SK-N-SH (cell line): ENCODE data around the gene CPNE4. TPM values are rescaled to one million over a fixed set of nuclear protein-coding genes. Genes with fewer than 3 reads are reported as not detected.
A peak's percentile ranks its signal among the peaks of the same experiment; 100 is the strongest.

Source experiments
- CTCF ChIA-PET: fragments of 300-600, 350-600 bp; formaldehyde crosslinking; extraction: SDS; loops from one replicate; lab custom pipeline; 2021; lab: Yijun Ruan, JAX
- POLR2A ChIA-PET: fragments of 350-600 bp; sonication (Branson Sonifier 250); formaldehyde crosslinking; extraction: SDS; loops from one replicate; lab custom pipeline; 2020; ENCODE audit warnings: antibody characterized with exemption, inconsistent platforms; lab: Yijun Ruan, JAX
- DNase-seq: peaks from one replicate; pipeline ENCODE4 v3.0.0; 2012
- H2AFZ ChIP-seq: fragments of 200-600 bp; sonication (generic); 2 replicates; pipeline ENCODE4 v1.8.1; 2016; ENCODE audit warnings: antibody characterized with exemption, mild to moderate bottlenecking, low read depth
- H3F3A ChIP-seq: fragments of 200-600 bp; sonication (generic); replicated peaks from 2 replicates; pipeline ENCODE3; 2016; ENCODE audit warnings: antibody characterized with exemption, mild to moderate bottlenecking; ENCODE audit not compliant: insufficient read depth
- H3K27ac ChIP-seq, 2 experiments: fragments of 200-500 bp in 1 of 2; fragments of 200-600 bp in 1 of 2; sonication (Bioruptor generic) in 1 of 2; sonication (generic), shearing (Covaris generic) in 1 of 2; 2 replicates each; pipeline versions ENCODE4 v1.5.1 to v1.6.1; 2014 to 2016; ENCODE audit warnings: low read depth in 2 of 2, inconsistent platforms in 1 of 2, low read length in 1 of 2, mild to moderate bottlenecking in 1 of 2, mixed read lengths in 1 of 2
- H3K27me3 ChIP-seq: fragments of 200-600 bp; sonication (generic), shearing (Covaris generic); 2 replicates; pipeline ENCODE4 v1.6.1; 2016; ENCODE audit warnings: mixed run types; ENCODE audit not compliant: insufficient read depth
- H3K36me3 ChIP-seq, 2 experiments: fragments of 200-500 bp in 1 of 2; fragments of 200-600 bp in 1 of 2; sonication (Bioruptor generic) in 1 of 2; sonication (generic) in 1 of 2; replicated peaks in 1 of 2; 2 replicates each; pipeline versions ENCODE3 to v1.5.1; 2014 to 2016; ENCODE audit warnings: low read length in 1 of 2, mild to moderate bottlenecking in 1 of 2; ENCODE audit not compliant: insufficient read depth in 2 of 2, control insufficient read depth in 1 of 2
- H3K4me1 ChIP-seq, 2 experiments: fragments of 200-500 bp in 1 of 2; fragments of 200-600 bp in 1 of 2; sonication (Bioruptor generic) in 1 of 2; sonication (generic), shearing (Covaris generic) in 1 of 2; 2 replicates each; pipeline versions ENCODE4 v1.5.1 to v1.6.1; 2014 to 2016; ENCODE audit warnings: low read depth in 1 of 2, low read length in 1 of 2, mixed run types in 1 of 2; ENCODE audit not compliant: insufficient read depth in 2 of 2, control insufficient read depth in 1 of 2
- H3K4me2 ChIP-seq: fragments of 200-600 bp; sonication (generic), shearing (Covaris generic); 2 replicates; pipeline ENCODE4 v1.6.1; 2017; ENCODE audit warnings: mixed run types
- H3K4me3 ChIP-seq, 2 experiments: fragments of 200-500 bp in 1 of 2; fragments of 200-600 bp in 1 of 2; sonication (Bioruptor generic) in 1 of 2; sonication (generic), shearing (Covaris generic) in 1 of 2; 2 replicates each; pipeline versions ENCODE4 v1.5.1 to v1.8.1; 2014 to 2016; ENCODE audit warnings: low read depth in 2 of 2, inconsistent platforms in 1 of 2, low read length in 1 of 2, mild to moderate bottlenecking in 1 of 2, mixed read lengths in 1 of 2, moderate library complexity in 1 of 2
- H3K79me2 ChIP-seq: fragments of 200-600 bp; sonication (generic); 2 replicates; pipeline ENCODE4 v1.8.1; 2017; ENCODE audit warnings: mild to moderate bottlenecking; ENCODE audit not compliant: insufficient read depth
- H3K9ac ChIP-seq: fragments of 200-600 bp; sonication (generic); 2 replicates; pipeline ENCODE4 v1.6.1; 2017; ENCODE audit warnings: mixed run types
- H3K9me2 ChIP-seq: fragments of 200-600 bp; sonication (generic); 2 replicates; pipeline ENCODE4 v1.6.1; 2017; ENCODE audit warnings: mixed run types
- H3K9me3 ChIP-seq: fragments of 200-600 bp; sonication (generic); 2 replicates; pipeline ENCODE4 v1.6.1; 2017; ENCODE audit warnings: mixed run types, mild to moderate bottlenecking, moderate library complexity
- H4K20me1 ChIP-seq: fragments of 200-600 bp; sonication (generic); 2 replicates; pipeline ENCODE4 v1.6.1; 2017; ENCODE audit warnings: mild to moderate bottlenecking, mixed run types; ENCODE audit not compliant: insufficient read depth
- CHD2 ChIP-seq: fragments of 150-350 bp; IDR thresholded peaks from 2 replicates; pipeline ENCODE4 v1.6.1; 2018; ENCODE audit warnings: low read length; ENCODE audit not compliant: partially characterized antibody
- EP300 ChIP-seq, 2 experiments: IDR thresholded peaks; 2 replicates each; pipeline versions ENCODE4 v1.4.0 to v1.6.1; 2012; ENCODE audit warnings: borderline replicate concordance in 1 of 2, low read depth in 1 of 2, low read length in 1 of 2
- TEAD4 ChIP-seq: IDR thresholded peaks from 2 replicates; pipeline ENCODE4 v1.4.0; 2012; ENCODE audit warnings: mild to moderate bottlenecking, borderline replicate concordance; ENCODE audit not compliant: insufficient read depth
- ZBTB33 ChIP-seq: IDR thresholded peaks from 2 replicates; pipeline ENCODE4 v1.4.0; 2012; ENCODE audit warnings: low read depth, borderline replicate concordance
- WGBS: methylation state at CpG from one replicate; pipeline ENCODE4 v1.1.6; 2017; ENCODE audit warnings: low lambda C conversion rate; 5-methylcytosine and 5-hydroxymethylcytosine counted together
- polyA plus RNA-seq, 3 experiments: library from polyadenylated mRNA; depleted of rRNA; stranded (reverse); fragments of >200 nt; gene quantifications; 2 replicates each; pipeline ENCODE4 v1.2.3, GENCODE V29; 2012
- TF ChIP-seq, protein P1 (sequence below): IDR thresholded peaks from 2 replicates; pipeline ENCODE4 v1.4.0; 2012; ENCODE audit warnings: low read depth, borderline replicate concordance
- TF ChIP-seq, protein P2 (sequence below): fragments of 200-600 bp; sonication (generic); IDR thresholded peaks from 2 replicates; pipeline ENCODE4 v1.6.1; 2017; ENCODE audit warnings: antibody characterized with exemption, mild to moderate bottlenecking, moderate library complexity

CPNE4 gene
- polyA plus RNA-seq, 1 of the 3 experiments (the other 2 are of a cell fraction), result not detected

DNA sequence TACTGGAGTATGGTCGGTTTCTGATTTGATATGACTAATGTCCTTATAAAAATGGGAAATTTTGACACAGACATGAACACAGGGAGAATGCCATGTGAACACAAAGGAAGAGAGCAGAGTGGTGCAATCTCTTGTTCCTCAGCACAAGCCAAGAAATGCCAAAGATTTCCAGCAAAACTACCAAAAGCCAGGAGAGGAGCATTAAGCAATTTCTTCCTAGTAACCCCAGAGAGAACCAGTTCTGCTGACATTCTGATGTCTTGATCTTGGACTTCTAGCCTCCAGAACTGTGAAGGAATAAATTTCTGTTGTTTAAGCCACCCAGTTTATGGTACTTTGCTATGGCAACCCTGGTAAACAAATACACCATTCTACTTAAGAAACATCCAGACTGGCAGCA, 304.2 kb downstream of the CPNE4 start:
- Histone ChIP-seq H3F3A (no peaks in the 10 kb centered on the region), H2AFZ (no peak overlapping the region), H3K36me3 (no peaks in the 10 kb centered on the region), H3K9me2 (no peaks in the 10 kb centered on the region), H3K9ac (no peak overlapping the region), H4K20me1 (no peaks in the 10 kb centered on the region), H3K79me2 (no peaks in the 10 kb centered on the region), H3K27me3 (no peaks in the 10 kb centered on the region), H3K4me1 (peaks cover 0 to 3% of the 10 kb centered on the region in 2 experiments; a peak in 3 of 4 replicates), H3K27ac (no peak overlapping the region), H3K4me3 (no peak overlapping the region), H3K4me2 (no peak overlapping the region), H3K9me3 (no peaks in the 10 kb centered on the region)
- TF ChIP-seq, protein P1, sequence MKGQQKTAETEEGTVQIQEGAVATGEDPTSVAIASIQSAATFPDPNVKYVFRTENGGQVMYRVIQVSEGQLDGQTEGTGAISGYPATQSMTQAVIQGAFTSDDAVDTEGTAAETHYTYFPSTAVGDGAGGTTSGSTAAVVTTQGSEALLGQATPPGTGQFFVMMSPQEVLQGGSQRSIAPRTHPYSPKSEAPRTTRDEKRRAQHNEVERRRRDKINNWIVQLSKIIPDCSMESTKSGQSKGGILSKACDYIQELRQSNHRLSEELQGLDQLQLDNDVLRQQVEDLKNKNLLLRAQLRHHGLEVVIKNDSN, result no peak
- TF ChIP-seq EP300 (IDR thresholded peaks at IDR 0.05; ENCODE audit: borderline replicate concordance in 1 of 2, low read depth in 1 of 2, low read length in 1 of 2) (no peak), TEAD4 (no peak), ZBTB33 (no peak)
- CTCF ChIA-PET, result no interaction called here
- no peak for DNase-seq
- POLR2A ChIA-PET, result no interaction called here
- 17% methylated on average over 1 of the region's 1 CpG for WGBS

GRCh38 chr3:131729643-131730017, 305.2 kb downstream of the CPNE4 start:
- H3K9ac ChIP-seq, result no peak overlapping the region

More at GRCh38 chr3:131729643-131730017, 305.2 kb downstream of the CPNE4 start:
- H3K27ac ChIP-seq, result 0 out of 4 replicates have a peak overlapping the region, but pooled peaks of 1 of the 2 experiments have one; percentile 28
- no peak for TF ChIP-seq CHD2
- TF ChIP-seq, protein P2, sequence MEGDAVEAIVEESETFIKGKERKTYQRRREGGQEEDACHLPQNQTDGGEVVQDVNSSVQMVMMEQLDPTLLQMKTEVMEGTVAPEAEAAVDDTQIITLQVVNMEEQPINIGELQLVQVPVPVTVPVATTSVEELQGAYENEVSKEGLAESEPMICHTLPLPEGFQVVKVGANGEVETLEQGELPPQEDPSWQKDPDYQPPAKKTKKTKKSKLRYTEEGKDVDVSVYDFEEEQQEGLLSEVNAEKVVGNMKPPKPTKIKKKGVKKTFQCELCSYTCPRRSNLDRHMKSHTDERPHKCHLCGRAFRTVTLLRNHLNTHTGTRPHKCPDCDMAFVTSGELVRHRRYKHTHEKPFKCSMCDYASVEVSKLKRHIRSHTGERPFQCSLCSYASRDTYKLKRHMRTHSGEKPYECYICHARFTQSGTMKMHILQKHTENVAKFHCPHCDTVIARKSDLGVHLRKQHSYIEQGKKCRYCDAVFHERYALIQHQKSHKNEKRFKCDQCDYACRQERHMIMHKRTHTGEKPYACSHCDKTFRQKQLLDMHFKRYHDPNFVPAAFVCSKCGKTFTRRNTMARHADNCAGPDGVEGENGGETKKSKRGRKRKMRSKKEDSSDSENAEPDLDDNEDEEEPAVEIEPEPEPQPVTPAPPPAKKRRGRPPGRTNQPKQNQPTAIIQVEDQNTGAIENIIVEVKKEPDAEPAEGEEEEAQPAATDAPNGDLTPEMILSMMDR, result no peak
- TF ChIP-seq, all 33 proteins: peak for 0
- no peak overlapping the region for H3K4me2 ChIP-seq
- no peaks in the 10 kb centered on the region for H3F3A ChIP-seq
- no peaks in the 10 kb centered on the region for H3K27me3 ChIP-seq
- H2AFZ ChIP-seq, result no peak overlapping the region
- H3K9me3 ChIP-seq, result no peaks in the 10 kb centered on the region
- no peak overlapping the region for H3K4me3 ChIP-seq
- no peaks in the 10 kb centered on the region for H3K36me3 ChIP-seq
- WGBS, result 61% methylated on average over 1 of the region's 1 CpG
- ChIA-PET CTCF (no interaction called here), POLR2A (no interaction called here)
- DNase-seq, result no peak
- no peaks in the 10 kb centered on the region for H3K79me2 ChIP-seq
- no peaks in the 10 kb centered on the region for H4K20me1 ChIP-seq
- no peaks in the 10 kb centered on the region for H3K9me2 ChIP-seq
- peaks cover 0 to 3% of the 10 kb centered on the region in 2 experiments; a peak in 2 of 4 replicates for H3K4me1 ChIP-seq
